ENCODE data around the gene UBE2G1. TPM values are rescaled to one million over a fixed set of nuclear protein-coding genes. Genes with fewer than 3 reads are reported as not detected.

The UBE2G1 gene
- total RNA-seq, 1 experiment from 2014 or later = 80.6 TPM

- no TSS peak for BruUV-seq (replicated peaks)
- CTCF ChIA-PET = interaction anchor here (0.6 to 1.9 kb wide), 2 partner anchors 207 to 652 kb away, joined by 6 to 7 read pairs; no protein-coding TSS in a partner anchor
- Histone ChIP-seq H3K4me3 (replicated peaks in 1 of 2; ENCODE audit: low read depth in 1 of 2, low read length in 2 of 2) (no peak overlapping the region), H2AFZ (ENCODE audit: low read depth, low read length, poor library complexity, severe bottlenecking) (no peak overlapping the region), H3K4me2 (ENCODE audit: low read length) (no peak overlapping the region), H3K9me3 (ENCODE audit: control insufficient read depth in 1 of 2, insufficient read depth in 1 of 2, low read depth in 1 of 2, low read length in 2 of 2) (no peaks in the 10 kb centered on the region), H3K9ac (ENCODE audit: low read length) (no peak overlapping the region), H3K27ac (ENCODE audit: low read depth, low read length) (no peak overlapping the region), H3K4me1 (ENCODE audit: control insufficient read depth in 1 of 2, insufficient read depth in 2 of 2, low read length in 2 of 2) (no peaks in the 10 kb centered on the region), H3K9me2 (ENCODE audit: insufficient read depth) (no peaks in the 10 kb centered on the region), H3K27me3 (ENCODE audit: insufficient read depth, low read length) (no peaks in the 10 kb centered on the region), H3K79me2 (ENCODE audit: insufficient read depth, low read length) (no peaks in the 10 kb centered on the region), H3K36me3 (ENCODE audit: control insufficient read depth in 1 of 2, insufficient read depth in 2 of 2, low read length in 2 of 2) (no peaks in the 10 kb centered on the region), H4K20me1 (ENCODE audit: insufficient read depth) (no peaks in the 10 kb centered on the region)
- DNase-seq (ENCODE audit: low read depth, low spot score) (no peak), ATAC-seq (no peak)
- RAD21 ChIA-PET (ENCODE audit: low non-redundant PET in 1 of 2, low total read pairs in 2 of 2, uncharacterized antibody in 2 of 2, unreplicated experiment in 2 of 2) = no interaction called here
- POLR2A ChIA-PET = no interaction called here
- TF ChIP-seq CTCF (IDR thresholded peaks at IDR 0.05 in 2 of 3, conservative IDR thresholded peaks at IDR 0.05 in 1 of 3; ENCODE audit: borderline replicate concordance in 1 of 3, insufficient read depth in 1 of 3, low read depth in 2 of 3, low read length in 2 of 3) (no peak), TCF7L2 (IDR thresholded peaks at IDR 0.05; ENCODE audit: borderline replicate concordance, extremely low read depth, insufficient read depth, insufficient read length) (no peak), ELF1 (IDR thresholded peaks at IDR 0.05; ENCODE audit: borderline replicate concordance, low read depth) (no peak), JUND (IDR thresholded peaks at IDR 0.05) (no peak), SP1 (IDR thresholded peaks at IDR 0.05; ENCODE audit: low read depth) (no peak), EZH2phosphoT487 (IDR thresholded peaks at IDR 0.05; ENCODE audit: borderline replicate concordance) (no peak), ZFX (IDR thresholded peaks at IDR 0.05) (no peak), YY1 (IDR thresholded peaks at IDR 0.05; ENCODE audit: extremely low read depth, insufficient replicate concordance, low read depth, low read length) (no peak), POLR2AphosphoS5 (IDR thresholded peaks at IDR 0.05; ENCODE audit: low read depth, low read length) (no peak), SIN3A (IDR thresholded peaks at IDR 0.05; ENCODE audit: low read depth) (no peak)
- intact Hi-C loops (cut with micrococcal nuclease) = loop anchor here (5.0 kb wide), 1 partner anchor 560 kb away; the partner anchor contains the start of gene NCBP3
Observed at GRCh38 chr17:4407216-4407615, 40.7 kb upstream of the UBE2G1 start.

Data from HCT116 (cell line).